Measurements from ENCODE around the gene ALK. TPM values are rescaled to one million over a fixed set of nuclear protein-coding genes. Genes with fewer than 3 reads are reported as not detected.
"Not testable (repeated sequence)": the region's sequence is repeated elsewhere in the genome, so short reads cannot be mapped to it uniquely, and the experiment has no call there.

ALK gene
- total and polyA plus RNA-seq, 4 donors: 4.2 to 16.7 (median 14.2) TPM

DNA sequence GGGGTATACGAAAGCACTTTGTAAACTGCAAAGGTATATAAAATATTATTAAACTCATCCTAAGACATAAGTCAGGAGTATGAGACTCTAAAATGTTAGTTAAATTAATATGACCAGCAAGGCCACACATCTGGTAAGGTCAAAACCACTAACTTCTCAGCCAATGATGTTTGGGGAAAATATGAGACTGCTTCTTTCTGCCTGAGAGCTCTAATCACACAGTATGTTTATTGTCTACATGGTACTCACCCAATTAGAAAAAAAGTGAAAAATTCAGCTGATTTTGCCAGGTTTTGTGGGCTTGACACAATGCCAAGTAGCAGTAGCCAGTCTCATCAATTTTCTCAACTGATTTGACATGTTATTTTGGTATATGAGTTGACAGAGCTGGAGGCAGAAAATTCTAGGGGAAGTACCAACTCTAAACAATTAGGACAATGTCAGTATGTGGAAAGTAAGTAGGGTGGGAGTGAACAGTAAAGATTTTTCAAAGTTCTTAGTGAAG lies 87.3 kb downstream of the ALK start:
- no CpG with 5 or more reads among the region's 1 CpG for WGBS (ENCODE audit: insufficient coverage)
- Histone ChIP-seq H3K9me3 (ENCODE audit: control insufficient read depth, insufficient read depth, low read length) (peaks cover 2% of the 10 kb centered on the region), H3K4me3 (ENCODE audit: low read depth, low read length) (no peak overlapping the region), H3K36me3 (ENCODE audit: control insufficient read depth, insufficient read depth, low read length) (no peaks in the 10 kb centered on the region), H3K4me1 (ENCODE audit: control insufficient read depth, insufficient read depth, low read length) (no peaks in the 10 kb centered on the region), H3K27me3 (ENCODE audit: control insufficient read depth, insufficient read depth, low read length) (no peaks in the 10 kb centered on the region), H3K27ac (ENCODE audit: low read depth, low read length) (no peak overlapping the region)
- no peak for DNase-seq (ENCODE audit: low read depth in 4 of 6, low spot score in 6 of 6)

DNA sequence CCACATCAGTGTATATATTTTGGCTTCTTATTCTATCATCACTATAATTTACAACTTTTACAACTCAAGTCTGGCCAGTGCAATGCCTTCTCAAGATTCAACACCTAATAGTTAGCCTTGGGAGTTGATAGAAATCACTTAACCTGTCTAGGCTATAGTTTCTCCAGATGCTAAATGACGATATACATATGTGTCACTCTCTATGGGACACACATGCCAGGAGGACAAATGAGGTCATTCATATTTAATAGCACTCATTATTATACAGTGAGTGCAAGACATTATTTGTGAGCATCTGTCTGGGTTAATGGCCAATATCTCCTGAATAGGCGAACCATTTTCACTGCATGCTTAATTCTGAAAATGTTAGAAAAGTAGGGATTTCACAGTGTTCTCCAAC lies 89.8 kb downstream of the ALK start:
- no peak for DNase-seq (ENCODE audit: low read depth in 4 of 6, low spot score in 6 of 6)
- no peak overlapping the region for H3K4me3 ChIP-seq (ENCODE audit: low read depth, low read length)
- H3K27ac ChIP-seq (ENCODE audit: low read depth, low read length): no peak overlapping the region
- 100% methylated on average over 1 of the region's 2 CpGs for WGBS (ENCODE audit: insufficient coverage)
- no peaks in the 10 kb centered on the region for H3K27me3 ChIP-seq (ENCODE audit: control insufficient read depth, insufficient read depth, low read length)
- H3K4me1 ChIP-seq (ENCODE audit: control insufficient read depth, insufficient read depth, low read length): no peaks in the 10 kb centered on the region
- H3K36me3 ChIP-seq (ENCODE audit: control insufficient read depth, insufficient read depth, low read length): no peaks in the 10 kb centered on the region
- H3K9me3 ChIP-seq (ENCODE audit: control insufficient read depth, insufficient read depth, low read length): no peaks in the 10 kb centered on the region

DNA sequence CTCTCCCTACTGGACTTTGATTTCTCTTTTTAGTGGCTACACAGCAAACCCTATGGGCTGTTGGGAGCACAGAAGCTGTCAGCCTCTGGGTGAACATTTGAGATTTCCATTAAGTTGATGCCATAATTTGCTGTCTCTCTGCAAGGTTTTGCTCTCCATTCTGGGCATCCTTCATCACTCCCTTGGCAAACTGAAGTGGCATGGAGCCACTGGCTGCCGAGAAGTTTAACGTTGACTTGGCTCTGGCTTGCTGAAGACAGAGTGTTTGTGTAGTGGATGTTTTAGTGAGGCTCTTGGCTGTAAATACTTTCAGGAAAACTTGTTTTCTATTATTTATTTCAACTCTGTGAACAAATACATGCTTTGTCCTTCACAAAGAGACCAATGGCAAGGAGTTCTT lies 91.5 kb downstream of the ALK start:
- H3K36me3 ChIP-seq (ENCODE audit: control insufficient read depth, insufficient read depth, low read length): no peaks in the 10 kb centered on the region
- peak in 1 of 6 donors; percentile 90 for DNase-seq (ENCODE audit: low read depth in 4 of 6, low spot score in 6 of 6)
- no peaks in the 10 kb centered on the region for H3K4me1 ChIP-seq (ENCODE audit: control insufficient read depth, insufficient read depth, low read length)
- no CpG with 5 or more reads among the region's 2 CpGs for WGBS (ENCODE audit: insufficient coverage)
- H3K27me3 ChIP-seq (ENCODE audit: control insufficient read depth, insufficient read depth, low read length): no peaks in the 10 kb centered on the region
- no peaks in the 10 kb centered on the region for H3K9me3 ChIP-seq (ENCODE audit: control insufficient read depth, insufficient read depth, low read length)
- H3K4me3 ChIP-seq (ENCODE audit: low read depth, low read length): no peak overlapping the region
- H3K27ac ChIP-seq (ENCODE audit: low read depth, low read length): no peak overlapping the region

DNA sequence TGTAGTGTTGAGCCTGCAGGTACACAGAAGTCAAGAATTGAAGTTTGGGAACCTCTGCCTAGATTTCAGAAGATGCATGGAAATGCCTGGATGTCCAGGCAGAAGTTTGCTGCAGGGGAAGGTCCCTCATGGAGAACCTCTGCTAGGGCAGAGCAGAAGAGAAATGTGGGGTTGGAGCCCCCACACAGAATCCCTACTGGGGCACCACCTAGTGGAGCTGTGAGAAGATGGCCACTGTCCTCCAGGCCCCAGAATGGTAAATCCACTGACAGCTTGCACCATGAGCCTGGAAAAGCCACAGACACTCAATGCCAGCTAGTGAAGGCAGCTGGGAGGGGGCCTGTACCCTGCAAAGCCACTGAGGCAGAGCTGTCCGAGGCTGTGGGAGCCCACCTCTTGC lies 97.2 kb downstream of the ALK start:
- WGBS (ENCODE audit: insufficient coverage): 94% methylated on average over 1 of the region's 1 CpG
- H3K27ac ChIP-seq (ENCODE audit: low read depth, low read length); H3K27me3 ChIP-seq (ENCODE audit: control insufficient read depth, insufficient read depth, low read length); H3K36me3 ChIP-seq (ENCODE audit: control insufficient read depth, insufficient read depth, low read length); H3K4me1 ChIP-seq (ENCODE audit: control insufficient read depth, insufficient read depth, low read length); H3K9me3 ChIP-seq (ENCODE audit: control insufficient read depth, insufficient read depth, low read length); H3K4me3 ChIP-seq (ENCODE audit: low read depth, low read length); DNase-seq (ENCODE audit: low read depth in 4 of 6, low spot score in 6 of 6): not testable (repeated sequence)

DNA sequence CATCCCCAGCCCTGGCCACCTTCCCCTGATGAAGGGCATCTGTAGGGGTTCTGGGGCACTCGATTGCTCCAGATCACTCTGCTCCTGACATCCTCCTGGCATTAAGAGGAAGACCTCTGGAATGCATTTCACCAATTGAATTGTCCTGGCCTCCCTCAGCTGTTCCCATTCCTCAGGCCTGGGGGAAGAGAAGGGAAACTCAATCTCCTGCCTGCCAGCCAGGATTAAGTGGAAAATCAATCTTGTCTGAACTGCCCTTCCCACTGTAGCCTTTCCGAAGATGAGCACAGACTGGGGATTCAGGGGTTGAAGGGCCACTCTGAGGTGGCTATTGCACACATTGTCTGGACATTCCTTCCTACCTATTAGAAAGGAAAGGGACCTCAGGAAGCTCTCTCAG lies 99.8 kb downstream of the ALK start:
- peaks cover 12% of the 10 kb centered on the region for H3K4me1 ChIP-seq (ENCODE audit: control insufficient read depth, insufficient read depth, low read length)
- 100% methylated on average over 1 of the region's 2 CpGs for WGBS (ENCODE audit: insufficient coverage)
- no peak for DNase-seq (ENCODE audit: low read depth in 4 of 6, low spot score in 6 of 6)
- no peaks in the 10 kb centered on the region for H3K36me3 ChIP-seq (ENCODE audit: control insufficient read depth, insufficient read depth, low read length)
- no peak overlapping the region for H3K4me3 ChIP-seq (ENCODE audit: low read depth, low read length)
- no peak overlapping the region for H3K27ac ChIP-seq (ENCODE audit: low read depth, low read length)
- no peaks in the 10 kb centered on the region for H3K9me3 ChIP-seq (ENCODE audit: control insufficient read depth, insufficient read depth, low read length)
- H3K27me3 ChIP-seq (ENCODE audit: control insufficient read depth, insufficient read depth, low read length): no peaks in the 10 kb centered on the region

DNA sequence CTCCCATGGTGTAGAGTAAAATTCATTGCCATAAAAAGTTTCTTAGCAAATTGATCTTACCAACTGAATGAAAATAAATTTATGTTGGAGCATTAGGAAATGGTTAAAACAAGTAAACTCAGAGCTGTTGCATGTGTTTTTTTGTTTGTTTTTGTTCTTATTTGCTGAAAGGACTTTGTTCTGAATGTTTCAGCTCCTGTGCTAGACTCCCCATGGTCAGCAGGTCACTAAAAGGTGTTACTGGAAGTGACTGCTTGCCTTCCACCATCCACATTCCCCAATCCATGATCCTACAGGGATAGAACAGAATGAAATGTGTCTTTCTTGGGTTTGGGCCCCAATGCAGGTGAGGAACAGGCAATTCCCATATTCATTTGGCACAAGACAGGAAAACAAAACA lies 101.8 kb downstream of the ALK start:
- Histone ChIP-seq H3K27ac (ENCODE audit: low read depth, low read length) (no peak overlapping the region), H3K4me1 (ENCODE audit: control insufficient read depth, insufficient read depth, low read length) (peaks cover 17% of the 10 kb centered on the region), H3K27me3 (ENCODE audit: control insufficient read depth, insufficient read depth, low read length) (no peaks in the 10 kb centered on the region)

DNA sequence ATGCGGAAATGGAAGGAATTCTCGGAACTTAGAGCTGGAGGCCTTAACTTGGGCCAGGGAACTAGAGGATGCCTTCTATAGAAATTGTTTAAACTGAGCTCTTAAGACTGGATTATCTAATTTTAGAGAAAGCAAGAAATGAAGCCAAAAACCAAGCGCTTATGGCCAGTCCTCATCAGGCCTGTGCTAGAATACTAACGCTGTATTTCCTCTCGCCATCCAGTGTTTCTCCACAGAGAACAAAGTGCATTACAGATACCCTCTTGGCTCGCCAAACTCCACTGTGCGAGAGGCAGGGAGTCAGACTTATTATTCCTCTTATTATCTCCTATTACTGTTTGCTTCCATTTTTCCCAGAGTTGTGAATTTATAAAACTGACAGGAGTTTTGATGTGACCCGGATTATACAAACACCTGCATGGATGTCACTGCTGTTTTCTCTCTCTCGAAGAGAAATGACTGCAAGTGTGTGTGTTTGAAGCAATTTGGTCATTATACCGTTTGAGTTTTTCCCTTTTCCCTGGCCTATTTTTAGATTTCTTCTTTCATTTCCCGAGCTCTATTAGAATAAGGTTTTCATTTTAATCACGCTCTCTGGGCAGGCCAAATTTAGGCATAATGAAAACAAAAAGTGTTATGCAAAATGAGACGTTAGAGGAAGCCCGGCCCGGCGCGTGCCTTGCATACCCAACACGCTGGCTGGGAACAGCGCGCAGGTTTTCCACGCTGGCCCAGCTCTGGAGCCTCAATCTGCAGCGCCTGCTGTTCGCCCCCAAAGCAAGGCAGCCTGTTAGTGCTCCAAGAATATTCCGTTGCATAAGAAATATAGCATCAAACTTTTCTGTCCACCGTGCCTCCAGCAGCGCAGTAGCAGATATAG lies 103.3 kb downstream of the ALK start:
- DNase-seq (ENCODE audit: low read depth in 4 of 6, low spot score in 6 of 6): peak in 5 of 6 donors; percentile 24 to 92 (median 40)
- Histone ChIP-seq H3K36me3 (ENCODE audit: control insufficient read depth, insufficient read depth, low read length) (no peaks in the 10 kb centered on the region), H3K4me1 (ENCODE audit: control insufficient read depth, insufficient read depth, low read length) (peaks cover 17% of the 10 kb centered on the region), H3K4me3 (ENCODE audit: low read depth, low read length) (no peak overlapping the region), H3K27me3 (ENCODE audit: control insufficient read depth, insufficient read depth, low read length) (no peaks in the 10 kb centered on the region), H3K27ac (ENCODE audit: low read depth, low read length) (peak overlapping the region; percentile 6), H3K9me3 (ENCODE audit: control insufficient read depth, insufficient read depth, low read length) (no peaks in the 10 kb centered on the region)
- 52% methylated on average over 17 of the region's 26 CpGs for WGBS (ENCODE audit: insufficient coverage)

More for the DNA sequence above, 101.8 kb downstream of the ALK start:
- Histone ChIP-seq H3K9me3 (ENCODE audit: control insufficient read depth, insufficient read depth, low read length) (no peaks in the 10 kb centered on the region), H3K36me3 (ENCODE audit: control insufficient read depth, insufficient read depth, low read length) (no peaks in the 10 kb centered on the region), H3K4me3 (ENCODE audit: low read depth, low read length) (no peak overlapping the region)
- no peak for DNase-seq (ENCODE audit: low read depth in 4 of 6, low spot score in 6 of 6)

DNA sequence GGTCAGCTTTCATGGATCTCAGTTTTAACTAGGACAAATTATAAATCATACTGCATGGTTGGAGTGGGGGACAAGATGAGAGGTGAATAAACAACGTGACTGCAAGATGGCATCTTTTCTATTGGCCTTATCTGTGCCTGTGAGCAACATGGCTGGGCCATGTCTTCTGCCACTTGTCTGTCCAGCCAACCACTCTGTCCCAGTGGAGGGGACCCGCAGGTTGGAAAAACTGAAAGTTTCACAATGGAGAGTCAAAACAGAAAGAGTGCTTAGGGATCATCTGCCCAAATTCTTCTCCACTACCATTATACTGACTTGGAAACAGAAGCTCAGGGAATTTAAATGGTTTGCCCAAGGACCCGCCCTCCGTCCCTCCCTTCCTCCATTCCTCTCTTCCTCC lies 104.1 kb downstream of the ALK start:
- Histone ChIP-seq H3K4me1 (ENCODE audit: control insufficient read depth, insufficient read depth, low read length) (peaks cover 17% of the 10 kb centered on the region), H3K9me3 (ENCODE audit: control insufficient read depth, insufficient read depth, low read length) (no peaks in the 10 kb centered on the region), H3K36me3 (ENCODE audit: control insufficient read depth, insufficient read depth, low read length) (no peaks in the 10 kb centered on the region), H3K27me3 (ENCODE audit: control insufficient read depth, insufficient read depth, low read length) (no peaks in the 10 kb centered on the region), H3K27ac (ENCODE audit: low read depth, low read length) (peak overlapping the region; percentile 6), H3K4me3 (ENCODE audit: low read depth, low read length) (no peak overlapping the region)
- DNase-seq (ENCODE audit: low read depth in 4 of 6, low spot score in 6 of 6): no peak
- no CpG with 5 or more reads among the region's 4 CpGs for WGBS (ENCODE audit: insufficient coverage)

DNA sequence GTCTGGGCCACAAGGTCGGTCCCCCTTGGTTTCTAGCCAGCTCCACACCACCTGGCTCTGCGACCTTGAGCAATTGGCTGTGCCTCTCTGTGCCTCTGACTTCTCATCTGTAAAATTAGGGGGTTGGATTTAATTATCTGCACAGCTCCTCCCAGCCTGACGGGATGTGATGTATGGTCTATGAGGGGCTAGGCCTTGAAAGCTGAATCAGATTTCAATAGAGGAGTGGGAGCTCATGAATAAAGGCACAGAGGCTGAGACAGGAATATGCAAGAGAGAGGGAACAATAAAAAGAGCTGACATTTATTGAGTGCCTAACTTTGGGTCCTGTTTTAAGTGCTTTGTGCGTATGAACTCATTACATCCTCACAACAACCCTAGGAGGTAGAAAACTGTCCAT lies 104.7 kb downstream of the ALK start:
- WGBS (ENCODE audit: insufficient coverage): 69% methylated on average over 2 of the region's 4 CpGs
- peaks cover 17% of the 10 kb centered on the region for H3K4me1 ChIP-seq (ENCODE audit: control insufficient read depth, insufficient read depth, low read length)
- H3K27me3 ChIP-seq (ENCODE audit: control insufficient read depth, insufficient read depth, low read length): no peaks in the 10 kb centered on the region
- H3K9me3 ChIP-seq (ENCODE audit: control insufficient read depth, insufficient read depth, low read length): no peaks in the 10 kb centered on the region
- no peaks in the 10 kb centered on the region for H3K36me3 ChIP-seq (ENCODE audit: control insufficient read depth, insufficient read depth, low read length)
- DNase-seq (ENCODE audit: low read depth in 4 of 6, low spot score in 6 of 6): peak in 1 of 6 donors; percentile 38
- no peak overlapping the region for H3K4me3 ChIP-seq (ENCODE audit: low read depth, low read length)
- no peak overlapping the region for H3K27ac ChIP-seq (ENCODE audit: low read depth, low read length)

DNA sequence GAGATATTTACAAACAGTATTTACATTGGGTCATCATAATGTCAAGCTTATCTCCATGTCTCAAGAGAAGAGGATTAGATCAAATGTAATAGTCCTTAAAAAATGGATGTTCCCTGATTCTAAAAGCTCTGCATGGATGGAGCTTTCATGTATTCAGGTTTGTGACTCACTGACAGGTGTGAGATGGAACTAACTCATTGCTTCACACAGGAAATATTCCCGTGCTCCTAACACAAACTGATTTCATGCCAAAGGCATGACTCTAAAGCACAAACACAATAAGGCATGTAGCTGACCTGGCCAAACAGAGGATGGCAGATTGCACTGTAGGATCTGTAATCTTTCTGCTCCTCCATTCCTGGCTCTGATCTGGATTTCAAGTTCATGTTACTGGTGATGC lies 110.0 kb downstream of the ALK start:
- no peaks in the 10 kb centered on the region for H3K36me3 ChIP-seq (ENCODE audit: control insufficient read depth, insufficient read depth, low read length)
- no peak overlapping the region for H3K4me3 ChIP-seq (ENCODE audit: low read depth, low read length)
- H3K4me1 ChIP-seq (ENCODE audit: control insufficient read depth, insufficient read depth, low read length): peaks cover 3% of the 10 kb centered on the region
- H3K27ac ChIP-seq (ENCODE audit: low read depth, low read length): no peak overlapping the region
- H3K27me3 ChIP-seq (ENCODE audit: control insufficient read depth, insufficient read depth, low read length): no peaks in the 10 kb centered on the region
- no peak for DNase-seq (ENCODE audit: low read depth in 4 of 6, low spot score in 6 of 6)
- WGBS (ENCODE audit: insufficient coverage): 70% methylated on average over 1 of the region's 1 CpG
- no peaks in the 10 kb centered on the region for H3K9me3 ChIP-seq (ENCODE audit: control insufficient read depth, insufficient read depth, low read length)

All from spinal cord (tissue), 10 donors.